Measurements from ENCODE around the gene SETD6.

The SETD6 gene

DNA sequence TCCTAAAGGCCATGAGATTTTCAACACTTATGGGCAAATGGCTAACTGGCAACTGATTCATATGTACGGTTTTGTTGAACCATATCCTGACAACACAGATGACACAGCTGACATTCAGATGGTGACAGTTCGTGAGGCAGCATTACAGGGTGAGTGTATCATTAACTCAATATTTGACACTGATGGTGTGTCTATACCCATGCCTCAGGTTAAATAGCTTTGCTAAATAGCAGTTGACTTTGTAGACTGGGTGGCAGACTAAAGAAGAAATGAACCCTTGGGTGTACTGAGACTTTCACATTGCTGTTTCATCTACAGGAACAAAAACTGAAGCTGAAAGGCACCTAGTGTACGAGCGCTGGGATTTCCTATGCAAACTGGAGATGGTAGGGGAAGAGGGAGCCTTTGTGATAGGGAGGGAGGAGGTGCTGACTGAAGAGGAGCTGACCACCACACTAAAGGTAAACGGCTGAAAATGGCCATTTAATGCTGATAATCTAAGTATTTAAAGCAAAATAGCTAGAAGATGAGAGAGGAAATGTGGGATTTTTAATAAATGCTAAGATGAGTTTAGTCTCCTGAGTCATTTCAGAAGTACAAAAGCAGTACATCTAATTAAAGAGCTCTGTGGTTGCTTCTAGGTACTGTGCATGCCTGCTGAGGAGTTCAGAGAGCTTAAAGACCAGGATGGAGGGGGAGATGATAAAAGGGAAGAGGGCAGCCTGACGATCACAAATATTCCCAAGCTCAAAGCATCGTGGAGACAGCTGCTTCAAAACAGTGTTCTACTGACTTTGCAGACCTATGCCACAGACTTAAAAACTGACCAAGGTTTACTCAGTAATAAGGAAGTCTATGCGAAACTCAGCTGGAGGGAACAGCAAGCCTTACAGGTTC is 3.0 kb downstream of the SETD6 start:
- no CpG with 5 or more reads among the region's 8 CpGs for WGBS, 2 donors (ENCODE audit: extremely low coverage in 2 of 2, insufficient read length in 2 of 2, insufficient replicate concordance in 1 of 2)
- no peak overlapping the region for H3K9ac ChIP-seq (ENCODE audit: low read depth, low read length, poor library complexity)
- no peak overlapping the region for H2AFZ ChIP-seq (ENCODE audit: low read length)
- H3K27me3 ChIP-seq (ENCODE audit: control insufficient read depth in 3 of 3, insufficient read depth in 3 of 3, low read depth in 1 of 3, low read length in 3 of 3): no peaks in the 10 kb centered on the region
- no peaks in the 10 kb centered on the region for H3K9me3 ChIP-seq (replicated peaks in 1 of 2; ENCODE audit: control insufficient read depth in 2 of 2, insufficient read depth in 1 of 2, low read depth in 1 of 2, low read length in 2 of 2)
- H3K4me1 ChIP-seq (ENCODE audit: control insufficient read depth in 2 of 2, insufficient read depth in 1 of 2, low read depth in 1 of 2, low read length in 2 of 2): peaks cover 0 to 9% of the 10 kb centered on the region in 2 donors
- H3K14ac ChIP-seq (ENCODE audit: low read length): no peak overlapping the region
- no peak overlapping the region for H3K4me2 ChIP-seq (ENCODE audit: insufficient read depth, low read length, poor library complexity, severe bottlenecking)
- DNase-seq (ENCODE audit: low spot score): no peak
- peaks cover 27 to 86% of the 10 kb centered on the region in 2 donors for H3K36me3 ChIP-seq (replicated peaks in 1 of 2; ENCODE audit: control insufficient read depth in 2 of 2, insufficient read depth in 2 of 2, low read length in 2 of 2)
- H3K79me1 ChIP-seq (ENCODE audit: low read depth, low read length): peaks cover 4% of the 10 kb centered on the region
- no peak overlapping the region for H2BK5ac ChIP-seq (ENCODE audit: low read length)
- H2AK5ac ChIP-seq (ENCODE audit: low read depth, low read length): no peak overlapping the region
- H4K91ac ChIP-seq (ENCODE audit: low read depth, low read length, poor library complexity): no peak overlapping the region
- no peak overlapping the region for H3K27ac ChIP-seq (replicated peaks; ENCODE audit: low read length)
- no peak overlapping the region for H3K4me3 ChIP-seq (ENCODE audit: low read length in 2 of 2)
- no peak overlapping the region for H3K4ac ChIP-seq (ENCODE audit: low read length)
- H2BK12ac ChIP-seq (ENCODE audit: low read length): no peak overlapping the region
- H4K8ac ChIP-seq (ENCODE audit: low read depth, low read length): no peak overlapping the region
- no peak overlapping the region for H2BK15ac ChIP-seq (ENCODE audit: low read length)
- H3K18ac ChIP-seq (ENCODE audit: low read length): no peak overlapping the region
- H3K23ac ChIP-seq (ENCODE audit: low read depth, low read length, poor library complexity): no peak overlapping the region
- no peak overlapping the region for H2BK120ac ChIP-seq (ENCODE audit: low read depth, low read length)

DNA sequence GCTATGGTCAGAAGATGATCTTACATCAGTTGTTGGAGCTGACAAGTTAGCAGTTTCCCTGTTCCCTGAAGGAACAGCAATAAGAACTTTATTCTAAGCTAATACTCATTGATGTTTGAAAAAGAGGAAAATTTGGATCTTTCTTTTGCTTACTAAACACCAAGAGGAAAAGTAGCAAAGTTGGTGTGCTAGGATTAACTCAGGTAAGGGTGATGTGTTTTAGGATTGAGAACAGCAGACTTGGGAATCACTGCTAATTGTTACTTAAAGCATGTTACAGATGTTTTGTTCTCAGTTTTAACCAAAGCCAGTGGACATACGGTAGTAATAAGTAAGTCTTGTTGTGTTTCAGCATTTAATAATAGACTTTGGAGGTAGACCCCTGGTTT is 3.7 kb downstream of the SETD6 start:
- DNase-seq (ENCODE audit: low spot score): no peak
- H2BK15ac ChIP-seq (ENCODE audit: low read length): no peak overlapping the region
- no peak overlapping the region for H3K4me3 ChIP-seq (ENCODE audit: low read length in 2 of 2)
- no peak overlapping the region for H2BK120ac ChIP-seq (ENCODE audit: low read depth, low read length)
- no peak overlapping the region for H4K8ac ChIP-seq (ENCODE audit: low read depth, low read length)
- H3K36me3 ChIP-seq (replicated peaks in 1 of 2; ENCODE audit: control insufficient read depth in 2 of 2, insufficient read depth in 2 of 2, low read length in 2 of 2): peaks cover 28 to 91% of the 10 kb centered on the region in 2 donors
- no peak overlapping the region for H3K4me2 ChIP-seq (ENCODE audit: insufficient read depth, low read length, poor library complexity, severe bottlenecking)
- H2AFZ ChIP-seq (ENCODE audit: low read length): no peak overlapping the region
- no CpG with 5 or more reads among the region's 1 CpG for WGBS, 2 donors (ENCODE audit: extremely low coverage in 2 of 2, insufficient read length in 2 of 2, insufficient replicate concordance in 1 of 2)
- no peak overlapping the region for H4K91ac ChIP-seq (ENCODE audit: low read depth, low read length, poor library complexity)
- H3K18ac ChIP-seq (ENCODE audit: low read length): no peak overlapping the region
- H3K79me1 ChIP-seq (ENCODE audit: low read depth, low read length): peaks cover 4% of the 10 kb centered on the region
- no peak overlapping the region for H3K14ac ChIP-seq (ENCODE audit: low read length)
- H3K4me1 ChIP-seq (ENCODE audit: control insufficient read depth in 2 of 2, insufficient read depth in 1 of 2, low read depth in 1 of 2, low read length in 2 of 2): peaks cover 0 to 9% of the 10 kb centered on the region in 2 donors
- no peak overlapping the region for H2BK5ac ChIP-seq (ENCODE audit: low read length)
- no peak overlapping the region for H2AK5ac ChIP-seq (ENCODE audit: low read depth, low read length)
- H2BK12ac ChIP-seq (ENCODE audit: low read length): no peak overlapping the region
- H3K4ac ChIP-seq (ENCODE audit: low read length): no peak overlapping the region
- no peaks in the 10 kb centered on the region for H3K27me3 ChIP-seq (ENCODE audit: control insufficient read depth in 3 of 3, insufficient read depth in 3 of 3, low read depth in 1 of 3, low read length in 3 of 3)
- H3K9me3 ChIP-seq (replicated peaks in 1 of 2; ENCODE audit: control insufficient read depth in 2 of 2, insufficient read depth in 1 of 2, low read depth in 1 of 2, low read length in 2 of 2): no peaks in the 10 kb centered on the region
- no peak overlapping the region for H3K9ac ChIP-seq (ENCODE audit: low read depth, low read length, poor library complexity)
- H3K27ac ChIP-seq (replicated peaks; ENCODE audit: low read length): no peak overlapping the region
- no peak overlapping the region for H3K23ac ChIP-seq (ENCODE audit: low read depth, low read length, poor library complexity)

DNA sequence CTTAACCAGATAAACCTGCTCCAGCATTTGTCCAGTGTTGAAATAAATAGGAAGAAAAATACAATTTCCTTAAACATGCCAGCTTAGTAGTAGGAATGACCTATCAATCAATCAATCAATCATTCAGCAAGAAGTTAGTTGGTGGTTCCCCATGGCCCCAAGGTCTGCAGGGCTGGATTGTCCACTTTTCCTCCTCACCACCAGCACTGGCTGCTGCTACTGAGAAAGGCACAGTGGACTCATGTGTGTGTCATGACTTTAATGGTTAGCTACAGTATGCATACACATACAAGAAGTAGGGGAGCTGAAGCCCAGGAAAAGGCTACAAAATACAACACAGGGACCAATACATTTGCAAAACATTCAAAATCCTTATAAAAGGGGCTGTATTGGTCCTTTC is 4.4 kb downstream of the SETD6 start:
- peaks cover 32 to 97% of the 10 kb centered on the region in 2 donors for H3K36me3 ChIP-seq (replicated peaks in 1 of 2; ENCODE audit: control insufficient read depth in 2 of 2, insufficient read depth in 2 of 2, low read length in 2 of 2)
- no peak overlapping the region for H3K4me3 ChIP-seq (ENCODE audit: low read length in 2 of 2)
- H4K91ac ChIP-seq (ENCODE audit: low read depth, low read length, poor library complexity): no peak overlapping the region
- no peak overlapping the region for H3K18ac ChIP-seq (ENCODE audit: low read length)
- no peaks in the 10 kb centered on the region for H3K27me3 ChIP-seq (ENCODE audit: control insufficient read depth in 3 of 3, insufficient read depth in 3 of 3, low read depth in 1 of 3, low read length in 3 of 3)
- H2BK15ac ChIP-seq (ENCODE audit: low read length): no peak overlapping the region
- H3K4me2 ChIP-seq (ENCODE audit: insufficient read depth, low read length, poor library complexity, severe bottlenecking): no peak overlapping the region
- H3K27ac ChIP-seq (replicated peaks; ENCODE audit: low read length): no peak overlapping the region
- peaks cover 4% of the 10 kb centered on the region for H3K79me1 ChIP-seq (ENCODE audit: low read depth, low read length)
- H2BK12ac ChIP-seq (ENCODE audit: low read length): no peak overlapping the region
- no peak overlapping the region for H3K23ac ChIP-seq (ENCODE audit: low read depth, low read length, poor library complexity)
- H3K4ac ChIP-seq (ENCODE audit: low read length): no peak overlapping the region
- H2AFZ ChIP-seq (ENCODE audit: low read length): no peak overlapping the region
- no peak overlapping the region for H2BK120ac ChIP-seq (ENCODE audit: low read depth, low read length)
- no peak overlapping the region for H2BK5ac ChIP-seq (ENCODE audit: low read length)
- H3K9ac ChIP-seq (ENCODE audit: low read depth, low read length, poor library complexity): no peak overlapping the region
- no peak overlapping the region for H3K14ac ChIP-seq (ENCODE audit: low read length)
- no peak for DNase-seq (ENCODE audit: low spot score)
- H3K4me1 ChIP-seq (ENCODE audit: control insufficient read depth in 2 of 2, insufficient read depth in 1 of 2, low read depth in 1 of 2, low read length in 2 of 2): peaks cover 0 to 9% of the 10 kb centered on the region in 2 donors
- H2AK5ac ChIP-seq (ENCODE audit: low read depth, low read length): no peak overlapping the region
- no peak overlapping the region for H4K8ac ChIP-seq (ENCODE audit: low read depth, low read length)
- H3K9me3 ChIP-seq (replicated peaks in 1 of 2; ENCODE audit: control insufficient read depth in 2 of 2, insufficient read depth in 1 of 2, low read depth in 1 of 2, low read length in 2 of 2): no peaks in the 10 kb centered on the region

DNA sequence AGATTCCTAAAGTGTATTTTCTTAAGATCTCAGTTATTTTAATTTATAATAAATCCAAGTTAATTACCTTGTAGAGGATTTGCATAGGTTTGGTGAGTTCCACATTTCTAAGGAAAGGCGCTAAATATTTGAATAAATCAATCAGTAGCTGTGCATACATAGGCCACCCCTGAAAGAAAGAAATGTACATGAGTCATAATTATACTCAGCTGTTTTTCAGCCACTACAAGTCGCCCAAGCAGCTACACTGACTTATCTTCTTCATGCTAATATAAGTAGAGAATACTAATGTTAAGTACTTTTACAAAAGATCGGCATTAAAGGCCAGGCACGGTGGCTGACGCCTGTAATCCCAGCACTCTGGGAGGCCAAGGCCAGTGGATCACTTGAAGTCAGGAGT is 14.9 kb downstream of the SETD6 start:
- Histone ChIP-seq H2AFZ (ENCODE audit: low read length) (no peak overlapping the region), H3K23ac (ENCODE audit: low read depth, low read length, poor library complexity) (no peak overlapping the region), H4K8ac (ENCODE audit: low read depth, low read length) (no peak overlapping the region), H3K4me3 (ENCODE audit: low read length in 2 of 2) (no peak overlapping the region), H3K9ac (ENCODE audit: low read depth, low read length, poor library complexity) (no peak overlapping the region), H3K18ac (ENCODE audit: low read length) (no peak overlapping the region), H3K4ac (ENCODE audit: low read length) (no peak overlapping the region), H3K27ac (replicated peaks; ENCODE audit: low read length) (no peak overlapping the region), H3K79me1 (ENCODE audit: low read depth, low read length) (peaks cover 8% of the 10 kb centered on the region), H3K14ac (ENCODE audit: low read length) (no peak overlapping the region), H2BK5ac (ENCODE audit: low read length) (no peak overlapping the region), H3K4me1 (ENCODE audit: control insufficient read depth in 2 of 2, insufficient read depth in 1 of 2, low read depth in 1 of 2, low read length in 2 of 2) (no peaks in the 10 kb centered on the region), H4K91ac (ENCODE audit: low read depth, low read length, poor library complexity) (no peak overlapping the region), H3K4me2 (ENCODE audit: insufficient read depth, low read length, poor library complexity, severe bottlenecking) (no peak overlapping the region), H2BK15ac (ENCODE audit: low read length) (no peak overlapping the region), H3K9me3 (replicated peaks in 1 of 2; ENCODE audit: control insufficient read depth in 2 of 2, insufficient read depth in 1 of 2, low read depth in 1 of 2, low read length in 2 of 2) (no peaks in the 10 kb centered on the region), H2BK120ac (ENCODE audit: low read depth, low read length) (no peak overlapping the region), H3K36me3 (replicated peaks in 1 of 2; ENCODE audit: control insufficient read depth in 2 of 2, insufficient read depth in 2 of 2, low read length in 2 of 2) (peaks cover 34 to 97% of the 10 kb centered on the region in 2 donors), H2AK5ac (ENCODE audit: low read depth, low read length) (no peak overlapping the region), H3K27me3 (ENCODE audit: control insufficient read depth in 3 of 3, insufficient read depth in 3 of 3, low read depth in 1 of 3, low read length in 3 of 3) (no peaks in the 10 kb centered on the region), H2BK12ac (ENCODE audit: low read length) (no peak overlapping the region)
- no peak for DNase-seq (ENCODE audit: low spot score)
- WGBS, 2 donors (ENCODE audit: extremely low coverage in 2 of 2, insufficient read length in 2 of 2, insufficient replicate concordance in 1 of 2): no CpG with 5 or more reads among the region's 5 CpGs
